Adrenal gland (tissue), 12 donors: Measurements from ENCODE around the gene TOMM20. TPM values are rescaled to one million over a fixed set of nuclear protein-coding genes. Genes with fewer than 3 reads are reported as not detected.
"Not testable (repeated sequence)": the region's sequence is repeated elsewhere in the genome, so short reads cannot be mapped to it uniquely, and the experiment has no call there.

Source experiments
- DNase-seq, 7 donors: peaks; one replicate each; pipeline ENCODE4 v3.0.0-alpha.2; 2019 to 2020
- H3K27ac ChIP-seq, 5 donors: fragments of 200-600 bp; sonication (generic) in 4 of 5; 1 replicate in 3 of 5; 2 replicates in 2 of 5; pipeline versions ENCODE4 v1.5.1 to v1.8.0; 2016 to 2020; ENCODE audit warnings: mild to moderate bottlenecking in 1 of 5
- H3K27me3 ChIP-seq: fragments of 200-600 bp; 2 replicates; pipeline ENCODE4 v1.8.0; 2021
- H3K36me3 ChIP-seq, 2 donors: fragments of 200-600 bp; replicated peaks in 1 of 2; 1 replicate in 1 of 2; 2 replicates in 1 of 2; pipeline versions ENCODE4 v1.5.1 to v1.8.0; 2018 to 2022
- H3K4me1 ChIP-seq, 2 donors: fragments of 200-600 bp; replicated peaks in 1 of 2; 1 replicate in 1 of 2; 2 replicates in 1 of 2; pipeline versions ENCODE4 v1.5.1 to v1.8.0; 2018 to 2021
- H3K4me3 ChIP-seq, 4 donors: fragments of 200-600 bp; sonication (generic) in 3 of 4; one replicate each; pipeline ENCODE4 v1.5.1; 2016 to 2018
- H3K9me3 ChIP-seq, 3 donors: fragments of 200-600 bp; sonication (generic) in 1 of 3; replicated peaks in 1 of 3; 1 replicate in 2 of 3; 2 replicates in 1 of 3; pipeline versions ENCODE4 v1.5.1 to v1.8.0; 2016 to 2021
- CTCF ChIP-seq, 6 experiments: fragments of 450-650 bp in 4 of 6; fragments of 200-600 bp in 2 of 6; sonication (generic) in 1 of 6; IDR thresholded peaks; 1 replicate in 5 of 6; 2 replicates in 1 of 6; pipeline versions ENCODE4 v1.5.1 to v1.8.0; 2016 to 2021; ENCODE audit warnings: antibody characterized with exemption in 6 of 6, mild to moderate bottlenecking in 2 of 6, moderate library complexity in 1 of 6
- POLR2A ChIP-seq, 2 donors: fragments of 450-650 bp; IDR thresholded peaks; one replicate each; pipeline ENCODE4 v1.6.1; 2017; ENCODE audit warnings: antibody characterized with exemption in 2 of 2, mild to moderate bottlenecking in 2 of 2, moderate library complexity in 1 of 2
- WGBS, 4 donors: extraction: QIAGEN DNeasy Blood & Tissue Kit in 2 of 4; methylation state at CpG; one replicate each; pipeline versions ENCODE4 v1.1.5 to v1.1.7; 2013 to 2017; 5-methylcytosine and 5-hydroxymethylcytosine counted together
- intact Hi-C, 2 donors: fragments of 100-400 bp; cut with DNase I; formaldehyde crosslinking; loops; one replicate each; pipeline versions ENCODE4 v1.14.1 to v1.15.0; 2022 to 2023
- polyA plus RNA-seq, 3 donors: library from polyadenylated mRNA; stranded (reverse); fragments of 200-250 nt in 2 of 3; fragments of 350-450 nt in 1 of 3; fragmentation: Illumina TruSeq in 1 of 3; extraction: RNeasy Lipid Tissue Mini Kit (QIAGEN cat#74804) in 1 of 3; gene quantifications; one replicate each; pipeline ENCODE4 v1.2.3, GENCODE V29; 2013 to 2014
- total RNA-seq, 9 donors: library from RNA; depleted of rRNA in 4 of 9; stranded (reverse); fragments of >200 nt in 4 of 9; fragments of 120-200 nt in 1 of 9; fragmentation: NEBNext Ultra II Directional in 1 of 9; extraction: Animal tissue kit (Norgen Biotek cat#: 25700) in 1 of 9; gene quantifications; one replicate each; pipeline versions ENCODE4 v1.1.0 to v1.2.4, GENCODE V29; 2013 to 2023
- donor health status: healthy with polysubstance abuse.
- donor health status: Bipolar disorder and iron deficiency.
- donor health status: DM: yes; HTN: yes; CAD: no.
- donor health status: DM: no; HTN: no; CAD: no.
- donor health status: DM: no; HTN: no; CAD: no.
- donor health status: DM: yes; HTN: yes; CAD: no.

The TOMM20 gene
- total and polyA plus RNA-seq, 12 donors = 61.7 to 144 (median 106) TPM

- no peak overlapping the region for H3K27ac ChIP-seq
- H3K9me3 ChIP-seq = no peaks in the 10 kb centered on the region
- TF ChIP-seq POLR2A (IDR thresholded peaks at IDR 0.05) (no peak), CTCF (IDR thresholded peaks at IDR 0.05) (no peak)
- no peak overlapping the region for H3K4me3 ChIP-seq
- intact Hi-C loops = loop anchor here in 1 of 2 donors (5.0 to 10.0 kb wide), 2 partner anchors 354 to 592 kb away; no protein-coding TSS in a partner anchor
- WGBS, 4 donors = 88 to 98% (median 95%) methylated on average over 6 to 7 of the region's 7 CpGs
- H3K36me3 ChIP-seq = no peaks in the 10 kb centered on the region
- no peaks in the 10 kb centered on the region for H3K27me3 ChIP-seq
- peaks cover 2 to 12% of the 10 kb centered on the region in 2 donors for H3K4me1 ChIP-seq
- no peak for DNase-seq
Observed at GRCh38 chr1:235088907-235089306, 39.7 kb downstream of the TOMM20 start.

GRCh38 chr1:235088430-235088829, 40.2 kb downstream of the TOMM20 start:
- Histone ChIP-seq H3K4me1 (peaks cover 7 to 12% of the 10 kb centered on the region in 2 donors), H3K27me3 (no peaks in the 10 kb centered on the region), H3K27ac (no peak overlapping the region), H3K36me3 (no peaks in the 10 kb centered on the region), H3K9me3 (no peaks in the 10 kb centered on the region), H3K4me3 (no peak overlapping the region)
- WGBS, 4 donors = 86 to 89% (median 87%) methylated on average over 6 of the region's 6 CpGs
- TF ChIP-seq CTCF (IDR thresholded peaks at IDR 0.05) (no peak), POLR2A (IDR thresholded peaks at IDR 0.05) (no peak)
- no peak for DNase-seq
- intact Hi-C loops = loop anchor here in 1 of 2 donors (5.0 to 10.0 kb wide), 2 partner anchors 354 to 591 kb away; no protein-coding TSS in a partner anchor

GRCh38 chr1:235087906-235088305, 40.7 kb downstream of the TOMM20 start:
- H3K4me1 ChIP-seq = peaks cover 12 to 13% of the 10 kb centered on the region in 2 donors
- no peaks in the 10 kb centered on the region for H3K36me3 ChIP-seq
- no peak for TF ChIP-seq POLR2A (IDR thresholded peaks at IDR 0.05)
- TF ChIP-seq CTCF (IDR thresholded peaks at IDR 0.05) = no peak
- no peak for DNase-seq
- no peak overlapping the region for H3K27ac ChIP-seq
- no peaks in the 10 kb centered on the region for H3K9me3 ChIP-seq
- 91 to 99% (median 94%) methylated on average over 6 of the region's 6 CpGs for WGBS, 4 donors
- no peaks in the 10 kb centered on the region for H3K27me3 ChIP-seq
- no peak overlapping the region for H3K4me3 ChIP-seq
- intact Hi-C loops = loop anchor here in 1 of 2 donors (5.0 to 10.0 kb wide), 2 partner anchors 353 to 591 kb away; no protein-coding TSS in a partner anchor

- H3K27ac ChIP-seq = not testable (repeated sequence)
Observed at GRCh38 chr1:235085411-235086117, 43.1 kb downstream of the TOMM20 start.

GRCh38 chr1:235080788-235081187, 47.8 kb downstream of the TOMM20 start:
- intact Hi-C loops = loop anchor here (5.0 to 10.0 kb wide), 3 partner anchors 103 to 358 kb away; no protein-coding TSS in a partner anchor
- H3K36me3 ChIP-seq, H3K9me3 ChIP-seq, DNase-seq, H3K27me3 ChIP-seq, H3K27ac ChIP-seq, H3K4me3 ChIP-seq: not testable (repeated sequence)
- WGBS, 4 donors = 95 to 96% (median 96%) methylated on average over 5 of the region's 5 CpGs
- H3K4me1 ChIP-seq = peaks cover 45 to 52% of the 10 kb centered on the region in 2 donors

More at GRCh38 chr1:235085411-235086117, 43.1 kb downstream of the TOMM20 start:
- peaks cover 18% of the 10 kb centered on the region in 2 donors for H3K4me1 ChIP-seq
- H3K27me3 ChIP-seq, H3K36me3 ChIP-seq, H3K9me3 ChIP-seq, DNase-seq, H3K4me3 ChIP-seq: not testable (repeated sequence)
- intact Hi-C loops = loop anchor here in 1 of 2 donors (5.0 to 10.0 kb wide), 2 partner anchors 351 to 588 kb away; no protein-coding TSS in a partner anchor
- WGBS, 4 donors = 89 to 94% (median 91%) methylated on average over 12 of the region's 12 CpGs

- not testable (repeated sequence) for H3K27me3 ChIP-seq, H3K9me3 ChIP-seq, H3K36me3 ChIP-seq, DNase-seq, H3K4me3 ChIP-seq
- Histone ChIP-seq H3K27ac (peak overlapping the region in 3 of 5 donors; percentile 46 to 63 (median 56)), H3K4me1 (peaks cover 50 to 57% of the 10 kb centered on the region in 2 donors)
- intact Hi-C loops = loop anchor here (5.0 to 10.0 kb wide), 3 partner anchors 103 to 358 kb away; no protein-coding TSS in a partner anchor
- 82 to 94% (median 85%) methylated on average over 4 of the region's 4 CpGs for WGBS, 4 donors
Observed at GRCh38 chr1:235080297-235080657, 48.4 kb downstream of the TOMM20 start.
